Vagina (tissue), 2 donors: ENCODE measurements around the gene KCNA10.

ENCODE experiments used
- CTCF ChIP-seq, 3 experiments: fragments of 450-650 bp in 2 of 3; fragments of 200-600 bp in 1 of 3; sonication (generic) in 1 of 3; IDR thresholded peaks; one replicate each; pipeline ENCODE4 v1.5.1; 2017 to 2019; ENCODE audit warnings: antibody characterized with exemption in 3 of 3, mild to moderate bottlenecking in 2 of 3, moderate library complexity in 2 of 3
- POLR2A ChIP-seq, 2 donors: fragments of 450-650 bp; IDR thresholded peaks; one replicate each; pipeline ENCODE4 v1.6.1; 2017; ENCODE audit warnings: antibody characterized with exemption in 2 of 2, mild to moderate bottlenecking in 2 of 2, moderate library complexity in 2 of 2
- POLR2AphosphoS5 ChIP-seq, 2 donors: sonication (generic); formaldehyde crosslinking; IDR thresholded peaks; one replicate each; pipeline ENCODE4 v1.9.0; 2017; ENCODE audit warnings: antibody characterized with exemption in 2 of 2, mild to moderate bottlenecking in 2 of 2, low read depth in 1 of 2; ENCODE audit not compliant: insufficient read depth in 1 of 2

GRCh38 chr1:110492573-110492972 lies 26.4 kb downstream of the KCNA10 start:
- no peak for TF ChIP-seq POLR2AphosphoS5 (IDR thresholded peaks at IDR 0.05; ENCODE audit: insufficient read depth in 1 of 2, low read depth in 1 of 2)
- TF ChIP-seq CTCF (IDR thresholded peaks at IDR 0.05) = no peak
- TF ChIP-seq POLR2A (IDR thresholded peaks at IDR 0.05) = no peak
